Neural progenitor cell (in vitro differentiated cells): ENCODE data around the gene SIRT5.

Experiments used
- EZH2 ChIP-seq: fragments of 200-600 bp; sonication (generic); IDR thresholded peaks from 2 replicates; pipeline ENCODE4 v1.6.1; 2017; ENCODE audit warnings: antibody characterized with exemption, mild to moderate bottlenecking, moderate library complexity
- EZH2phosphoT487 ChIP-seq: fragments of 200-600 bp; sonication (generic); IDR thresholded peaks from 2 replicates; pipeline ENCODE4 v1.6.1; 2017; ENCODE audit warnings: antibody characterized with exemption
- TF ChIP-seq, protein P1 (sequence below): fragments of 200-600 bp; sonication (generic); IDR thresholded peaks from 2 replicates; pipeline ENCODE4 v1.5.1; 2017; ENCODE audit warnings: antibody characterized with exemption, mild to moderate bottlenecking

DNA sequence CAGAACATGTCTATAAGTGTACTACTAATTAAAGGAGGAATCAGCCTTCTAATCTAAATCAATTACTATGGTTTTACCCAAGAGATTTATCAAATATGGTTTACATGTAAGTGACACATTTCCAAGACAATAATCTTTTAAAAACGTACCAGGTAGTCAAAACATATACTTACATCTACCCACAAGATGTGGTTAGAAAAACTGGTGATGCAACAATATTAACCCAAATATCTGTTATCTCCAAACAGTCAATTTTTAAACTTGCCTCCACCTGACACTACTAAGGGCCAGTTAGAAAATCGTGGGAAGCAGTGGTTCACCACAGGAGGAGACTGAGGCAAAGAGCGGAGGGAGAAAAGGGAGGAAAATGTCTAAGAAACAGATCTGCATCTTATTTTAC is 68.7 kb downstream of the SIRT5 start:
- TF ChIP-seq, protein P1, sequence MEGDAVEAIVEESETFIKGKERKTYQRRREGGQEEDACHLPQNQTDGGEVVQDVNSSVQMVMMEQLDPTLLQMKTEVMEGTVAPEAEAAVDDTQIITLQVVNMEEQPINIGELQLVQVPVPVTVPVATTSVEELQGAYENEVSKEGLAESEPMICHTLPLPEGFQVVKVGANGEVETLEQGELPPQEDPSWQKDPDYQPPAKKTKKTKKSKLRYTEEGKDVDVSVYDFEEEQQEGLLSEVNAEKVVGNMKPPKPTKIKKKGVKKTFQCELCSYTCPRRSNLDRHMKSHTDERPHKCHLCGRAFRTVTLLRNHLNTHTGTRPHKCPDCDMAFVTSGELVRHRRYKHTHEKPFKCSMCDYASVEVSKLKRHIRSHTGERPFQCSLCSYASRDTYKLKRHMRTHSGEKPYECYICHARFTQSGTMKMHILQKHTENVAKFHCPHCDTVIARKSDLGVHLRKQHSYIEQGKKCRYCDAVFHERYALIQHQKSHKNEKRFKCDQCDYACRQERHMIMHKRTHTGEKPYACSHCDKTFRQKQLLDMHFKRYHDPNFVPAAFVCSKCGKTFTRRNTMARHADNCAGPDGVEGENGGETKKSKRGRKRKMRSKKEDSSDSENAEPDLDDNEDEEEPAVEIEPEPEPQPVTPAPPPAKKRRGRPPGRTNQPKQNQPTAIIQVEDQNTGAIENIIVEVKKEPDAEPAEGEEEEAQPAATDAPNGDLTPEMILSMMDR = no peak
- no peak for TF ChIP-seq EZH2
- no peak for TF ChIP-seq EZH2phosphoT487
